HEK293 (cell line): ENCODE results near the gene VIPR2.

ENCODE experiments used
- KLF16 ChIP-seq: fragments of 450-650 bp; formaldehyde crosslinking; IDR thresholded peaks from 2 replicates; pipeline ENCODE4 v1.5.1; 2017; ENCODE audit warnings: missing biosample characterization, missing genetic modification characterization
- TF ChIP-seq, protein P1 (sequence below): fragments of 450-650 bp; formaldehyde crosslinking; IDR thresholded peaks from 2 replicates; pipeline ENCODE4 v1.5.1; 2016; ENCODE audit warnings: missing biosample characterization, missing genetic modification characterization
- TF ChIP-seq, protein P2 (sequence below): fragments of 450-650 bp; formaldehyde crosslinking; IDR thresholded peaks from 2 replicates; pipeline ENCODE4 v1.5.1; 2016; ENCODE audit warnings: missing biosample characterization, missing genetic modification characterization, low read depth

DNA sequence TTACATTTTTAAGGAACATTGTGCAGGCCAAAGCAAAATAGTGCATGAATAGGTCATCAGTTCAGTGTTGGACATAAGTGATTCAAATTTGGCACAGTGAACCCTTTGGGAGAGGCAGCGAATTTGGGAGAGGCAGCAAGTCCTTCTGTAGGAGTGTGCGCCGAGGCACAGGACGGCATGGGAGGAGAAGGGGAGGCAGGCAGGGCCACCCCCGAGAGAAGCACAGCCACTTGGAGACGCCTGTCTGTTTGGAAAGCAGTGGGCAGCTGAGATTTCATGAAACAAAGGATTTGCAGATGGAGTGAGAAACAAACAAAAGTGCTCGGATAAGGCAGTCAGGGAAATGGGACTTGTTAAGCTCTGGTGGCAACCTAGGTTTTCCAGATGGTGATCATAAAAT is 30.6 kb downstream of the VIPR2 start:
- TF ChIP-seq, protein P1, sequence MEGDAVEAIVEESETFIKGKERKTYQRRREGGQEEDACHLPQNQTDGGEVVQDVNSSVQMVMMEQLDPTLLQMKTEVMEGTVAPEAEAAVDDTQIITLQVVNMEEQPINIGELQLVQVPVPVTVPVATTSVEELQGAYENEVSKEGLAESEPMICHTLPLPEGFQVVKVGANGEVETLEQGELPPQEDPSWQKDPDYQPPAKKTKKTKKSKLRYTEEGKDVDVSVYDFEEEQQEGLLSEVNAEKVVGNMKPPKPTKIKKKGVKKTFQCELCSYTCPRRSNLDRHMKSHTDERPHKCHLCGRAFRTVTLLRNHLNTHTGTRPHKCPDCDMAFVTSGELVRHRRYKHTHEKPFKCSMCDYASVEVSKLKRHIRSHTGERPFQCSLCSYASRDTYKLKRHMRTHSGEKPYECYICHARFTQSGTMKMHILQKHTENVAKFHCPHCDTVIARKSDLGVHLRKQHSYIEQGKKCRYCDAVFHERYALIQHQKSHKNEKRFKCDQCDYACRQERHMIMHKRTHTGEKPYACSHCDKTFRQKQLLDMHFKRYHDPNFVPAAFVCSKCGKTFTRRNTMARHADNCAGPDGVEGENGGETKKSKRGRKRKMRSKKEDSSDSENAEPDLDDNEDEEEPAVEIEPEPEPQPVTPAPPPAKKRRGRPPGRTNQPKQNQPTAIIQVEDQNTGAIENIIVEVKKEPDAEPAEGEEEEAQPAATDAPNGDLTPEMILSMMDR (tag by site-specific recombination) = no peak
- no peak for TF ChIP-seq KLF16 (tag by site-specific recombination)
- TF ChIP-seq, protein P2, sequence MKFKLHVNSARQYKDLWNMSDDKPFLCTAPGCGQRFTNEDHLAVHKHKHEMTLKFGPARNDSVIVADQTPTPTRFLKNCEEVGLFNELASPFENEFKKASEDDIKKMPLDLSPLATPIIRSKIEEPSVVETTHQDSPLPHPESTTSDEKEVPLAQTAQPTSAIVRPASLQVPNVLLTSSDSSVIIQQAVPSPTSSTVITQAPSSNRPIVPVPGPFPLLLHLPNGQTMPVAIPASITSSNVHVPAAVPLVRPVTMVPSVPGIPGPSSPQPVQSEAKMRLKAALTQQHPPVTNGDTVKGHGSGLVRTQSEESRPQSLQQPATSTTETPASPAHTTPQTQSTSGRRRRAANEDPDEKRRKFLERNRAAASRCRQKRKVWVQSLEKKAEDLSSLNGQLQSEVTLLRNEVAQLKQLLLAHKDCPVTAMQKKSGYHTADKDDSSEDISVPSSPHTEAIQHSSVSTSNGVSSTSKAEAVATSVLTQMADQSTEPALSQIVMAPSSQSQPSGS (tag by site-specific recombination) = no peak
